Mesodermal cell (in vitro differentiated cells): ENCODE data around the gene ST6GAL1.
"Not testable (repeated sequence)": the region's sequence is repeated elsewhere in the genome, so short reads cannot be mapped to it uniquely, and the experiment has no call there.

Source experiments
- H3K27ac ChIP-seq: 2 replicates; pipeline ENCODE4 v1.7.0; 2013; ENCODE audit warnings: mild to moderate bottlenecking, low read depth, low read length, moderate library complexity; ENCODE audit not compliant: severe bottlenecking
- H3K36me3 ChIP-seq: 2 replicates; pipeline ENCODE4 v1.7.1; 2013; ENCODE audit warnings: mild to moderate bottlenecking, low read length, moderate library complexity; ENCODE audit not compliant: control insufficient read depth, insufficient read depth
- H3K4me1 ChIP-seq: one replicate; pipeline ENCODE4 v1.7.1; 2013; ENCODE audit warnings: mild to moderate bottlenecking, low read length; ENCODE audit not compliant: insufficient read depth, control insufficient read depth, poor library complexity, severe bottlenecking
- H3K4me3 ChIP-seq: 2 replicates; pipeline ENCODE4 v1.7.0; 2013; ENCODE audit warnings: low read length, control low read depth, mild to moderate bottlenecking; ENCODE audit not compliant: insufficient read depth, poor library complexity, severe bottlenecking; ENCODE audit errors: extremely low read depth
- H3K9me3 ChIP-seq: 2 replicates; pipeline ENCODE4 v1.7.1; 2013; ENCODE audit warnings: mild to moderate bottlenecking, low read length, moderate library complexity; ENCODE audit not compliant: control insufficient read depth
- WGBS, 2 experiments: methylation state at CpG; one replicate each; pipeline ENCODE4 v1.1.5; 2013; ENCODE audit warnings: missing lambda C conversion rate in 2 of 2; ENCODE audit not compliant: insufficient coverage in 2 of 2; 5-methylcytosine and 5-hydroxymethylcytosine counted together

The ST6GAL1 gene

GRCh38 chr3:186893071-186893470 is 37.3 kb upstream of the ST6GAL1 start:
- H3K27ac ChIP-seq, H3K9me3 ChIP-seq, H3K4me3 ChIP-seq, H3K36me3 ChIP-seq: not testable (repeated sequence)
- no CpG with 5 or more reads among the region's 2 CpGs for WGBS, 2 experiments
- peaks cover 16% of the 10 kb centered on the region for H3K4me1 ChIP-seq

GRCh38 chr3:186895406-186895805 is 34.9 kb upstream of the ST6GAL1 start:
- H3K4me1 ChIP-seq, result peaks cover 7% of the 10 kb centered on the region
- no peaks in the 10 kb centered on the region for H3K36me3 ChIP-seq
- no peak overlapping the region for H3K4me3 ChIP-seq
- 90% methylated on average over 2 to 3 of the region's 5 CpGs for WGBS, 2 experiments
- no peak overlapping the region for H3K27ac ChIP-seq
- peaks cover 4% of the 10 kb centered on the region for H3K9me3 ChIP-seq

GRCh38 chr3:186896006-186896405 is 34.3 kb upstream of the ST6GAL1 start:
- peaks cover 7% of the 10 kb centered on the region for H3K4me1 ChIP-seq
- H3K9me3 ChIP-seq, result peaks cover 4% of the 10 kb centered on the region
- 91 to 98% methylated on average over 3 to 4 of the region's 4 CpGs for WGBS, 2 experiments
- H3K36me3 ChIP-seq, result no peaks in the 10 kb centered on the region
- no peak overlapping the region for H3K4me3 ChIP-seq
- H3K27ac ChIP-seq, result no peak overlapping the region

GRCh38 chr3:186896875-186897274 is 33.5 kb upstream of the ST6GAL1 start:
- Histone ChIP-seq H3K9me3 (peaks cover 4% of the 10 kb centered on the region), H3K36me3 (no peaks in the 10 kb centered on the region), H3K4me3 (no peak overlapping the region), H3K27ac (no peak overlapping the region), H3K4me1 (peaks cover 13% of the 10 kb centered on the region)
- WGBS, 2 experiments, result 54 to 65% methylated on average over 3 to 4 of the region's 4 CpGs

- no peak overlapping the region for H3K27ac ChIP-seq
- WGBS, 2 experiments, result no CpG with 5 or more reads among the region's 1 CpG
- no peaks in the 10 kb centered on the region for H3K36me3 ChIP-seq
- peaks cover 19% of the 10 kb centered on the region for H3K4me1 ChIP-seq
- peaks cover 4% of the 10 kb centered on the region for H3K9me3 ChIP-seq
- no peak overlapping the region for H3K4me3 ChIP-seq
These were observed 29.1 kb upstream of the ST6GAL1 start for GRCh38 chr3:186901135-186901734.

GRCh38 chr3:186902154-186902553 is 28.2 kb upstream of the ST6GAL1 start:
- Histone ChIP-seq H3K9me3 (no peaks in the 10 kb centered on the region), H3K36me3 (no peaks in the 10 kb centered on the region), H3K4me3 (no peak overlapping the region), H3K4me1 (peaks cover 16% of the 10 kb centered on the region), H3K27ac (no peak overlapping the region)
- WGBS, 2 experiments, result 50% methylated on average over 1 of the region's 3 CpGs; no CpG with 5 or more reads in 1 of the 2 experiments

GRCh38 chr3:186902713-186903112 is 27.6 kb upstream of the ST6GAL1 start:
- WGBS, 2 experiments, result 90 to 100% methylated on average over 1 to 2 of the region's 2 CpGs
- peaks cover 14% of the 10 kb centered on the region for H3K4me1 ChIP-seq
- no peaks in the 10 kb centered on the region for H3K36me3 ChIP-seq
- no peaks in the 10 kb centered on the region for H3K9me3 ChIP-seq
- H3K4me3 ChIP-seq, result no peak overlapping the region
- H3K27ac ChIP-seq, result no peak overlapping the region

- no CpG with 5 or more reads among the region's 2 CpGs for WGBS, 2 experiments
- H3K27ac ChIP-seq, H3K9me3 ChIP-seq, H3K36me3 ChIP-seq, H3K4me3 ChIP-seq: not testable (repeated sequence)
- peaks cover 12% of the 10 kb centered on the region for H3K4me1 ChIP-seq
These were observed 26.6 kb upstream of the ST6GAL1 start for GRCh38 chr3:186903676-186904075.

GRCh38 chr3:186907075-186907474 is 23.3 kb upstream of the ST6GAL1 start:
- H3K27ac ChIP-seq, H3K9me3 ChIP-seq, H3K36me3 ChIP-seq, H3K4me3 ChIP-seq, H3K4me1 ChIP-seq: not testable (repeated sequence)
- 100% methylated on average over 2 of the region's 3 CpGs; no CpG with 5 or more reads in 1 of the 2 experiments for WGBS, 2 experiments

GRCh38 chr3:186909078-186909853 is 21.1 kb upstream of the ST6GAL1 start:
- H3K27ac ChIP-seq, result no peak overlapping the region
- WGBS, 2 experiments, result 60 to 69% methylated on average over 14 of the region's 17 CpGs

More at GRCh38 chr3:186909078-186909853, 21.1 kb upstream of the ST6GAL1 start:
- H3K36me3 ChIP-seq, result no peaks in the 10 kb centered on the region
- no peaks in the 10 kb centered on the region for H3K4me1 ChIP-seq
- H3K4me3 ChIP-seq, result no peak overlapping the region
- no peaks in the 10 kb centered on the region for H3K9me3 ChIP-seq
